Measurements from ENCODE around the gene SAMD4A. TPM values are rescaled to one million over a fixed set of nuclear protein-coding genes. Genes with fewer than 3 reads are reported as not detected.

Gene SAMD4A
- total RNA-seq, 4 donors from 2014 or later, result 17.0 to 39.6 (median 21.3) TPM

DNA sequence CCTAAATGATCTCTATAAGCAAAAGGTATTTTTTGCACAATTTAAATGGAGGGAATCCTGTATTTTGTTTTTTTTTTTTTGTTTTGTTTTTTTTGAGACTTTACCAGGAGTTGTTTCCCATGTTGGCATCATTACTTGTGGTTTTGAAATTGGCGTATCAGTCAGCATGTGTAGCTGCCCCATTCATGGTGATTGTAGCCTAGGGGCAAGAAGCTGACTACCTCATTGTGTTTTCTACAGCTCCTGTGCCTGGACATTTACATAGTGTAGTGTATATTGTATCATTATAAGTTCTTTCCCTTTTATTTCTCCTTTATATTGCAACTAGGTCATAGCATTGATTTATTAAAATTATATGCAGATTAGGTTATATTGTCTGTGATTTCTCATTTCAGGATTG lies 24.5 kb downstream of the SAMD4A start:
- no peak overlapping the region for H3K4me3 ChIP-seq

DNA sequence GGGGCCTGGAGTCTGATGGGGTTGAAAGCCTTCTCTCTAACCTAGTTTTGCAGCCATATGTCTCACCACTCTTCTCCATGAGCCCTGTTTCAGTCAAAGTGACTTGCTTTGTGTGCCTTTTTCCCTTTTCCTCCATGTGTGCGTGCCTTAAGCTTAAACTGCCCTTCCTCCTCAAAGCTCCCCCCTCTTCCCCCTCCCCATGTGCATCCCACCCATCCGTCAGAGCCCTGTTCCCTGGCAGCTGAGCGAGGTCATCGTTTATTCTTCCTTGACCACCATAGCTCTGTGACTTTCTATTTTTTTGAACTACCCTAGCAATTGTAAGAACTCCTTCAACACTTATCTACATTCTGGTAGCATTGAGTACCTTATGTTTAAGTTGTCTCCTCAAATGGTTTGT lies 24.9 kb downstream of the SAMD4A start:
- Histone ChIP-seq H3K9me3 (no peaks in the 10 kb centered on the region), H3K4me3 (no peak overlapping the region), H3K36me3 (no peaks in the 10 kb centered on the region), H3K27me3 (no peaks in the 10 kb centered on the region), H3K27ac (no peak overlapping the region), H3K4me1 (no peaks in the 10 kb centered on the region)
- TF ChIP-seq POLR2A (IDR thresholded peaks at IDR 0.05), result no peak
- TF ChIP-seq, protein P1, sequence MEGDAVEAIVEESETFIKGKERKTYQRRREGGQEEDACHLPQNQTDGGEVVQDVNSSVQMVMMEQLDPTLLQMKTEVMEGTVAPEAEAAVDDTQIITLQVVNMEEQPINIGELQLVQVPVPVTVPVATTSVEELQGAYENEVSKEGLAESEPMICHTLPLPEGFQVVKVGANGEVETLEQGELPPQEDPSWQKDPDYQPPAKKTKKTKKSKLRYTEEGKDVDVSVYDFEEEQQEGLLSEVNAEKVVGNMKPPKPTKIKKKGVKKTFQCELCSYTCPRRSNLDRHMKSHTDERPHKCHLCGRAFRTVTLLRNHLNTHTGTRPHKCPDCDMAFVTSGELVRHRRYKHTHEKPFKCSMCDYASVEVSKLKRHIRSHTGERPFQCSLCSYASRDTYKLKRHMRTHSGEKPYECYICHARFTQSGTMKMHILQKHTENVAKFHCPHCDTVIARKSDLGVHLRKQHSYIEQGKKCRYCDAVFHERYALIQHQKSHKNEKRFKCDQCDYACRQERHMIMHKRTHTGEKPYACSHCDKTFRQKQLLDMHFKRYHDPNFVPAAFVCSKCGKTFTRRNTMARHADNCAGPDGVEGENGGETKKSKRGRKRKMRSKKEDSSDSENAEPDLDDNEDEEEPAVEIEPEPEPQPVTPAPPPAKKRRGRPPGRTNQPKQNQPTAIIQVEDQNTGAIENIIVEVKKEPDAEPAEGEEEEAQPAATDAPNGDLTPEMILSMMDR (IDR thresholded peaks at IDR 0.05), result no peak
- DNase-seq, result no peak

More for the DNA sequence above, 24.5 kb downstream of the SAMD4A start:
- H3K27me3 ChIP-seq, result no peaks in the 10 kb centered on the region
- H3K36me3 ChIP-seq, result no peaks in the 10 kb centered on the region
- H3K27ac ChIP-seq, result no peak overlapping the region
- TF ChIP-seq, protein P1 (IDR thresholded peaks at IDR 0.05), result no peak
- no peak for TF ChIP-seq POLR2A (IDR thresholded peaks at IDR 0.05)
- no peaks in the 10 kb centered on the region for H3K9me3 ChIP-seq
- no peaks in the 10 kb centered on the region for H3K4me1 ChIP-seq
- no peak for DNase-seq

DNA sequence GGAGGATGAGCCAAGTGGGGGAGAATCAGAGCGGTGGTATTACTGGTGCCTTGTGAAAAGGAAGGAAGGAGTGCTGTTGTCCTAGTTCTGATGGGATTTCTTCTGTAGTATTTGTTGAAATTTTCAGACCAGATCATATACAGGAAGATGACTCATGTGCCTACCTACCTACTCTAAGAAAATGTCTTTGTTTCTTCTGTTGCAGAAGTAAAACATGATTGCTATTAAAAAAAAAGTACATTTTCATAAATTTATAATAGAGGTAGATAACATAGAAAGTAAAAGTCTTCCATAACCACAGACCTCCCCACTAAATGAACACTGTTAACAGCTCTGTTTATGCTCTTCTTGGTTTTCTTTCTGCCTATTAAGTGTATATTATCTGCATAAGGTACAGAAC lies 26.9 kb downstream of the SAMD4A start:
- Histone ChIP-seq H3K27me3 (no peaks in the 10 kb centered on the region), H3K4me3 (no peak overlapping the region), H3K36me3 (no peaks in the 10 kb centered on the region), H3K27ac (no peak overlapping the region), H3K4me1 (no peaks in the 10 kb centered on the region), H3K9me3 (no peaks in the 10 kb centered on the region)
- no peak for DNase-seq
- TF ChIP-seq, protein P1 (IDR thresholded peaks at IDR 0.05), result no peak
- TF ChIP-seq POLR2A (IDR thresholded peaks at IDR 0.05), result no peak

GRCh38 chr14:54594537-54594936 lies 27.6 kb downstream of the SAMD4A start:
- Histone ChIP-seq H3K36me3 (no peaks in the 10 kb centered on the region), H3K4me1 (no peaks in the 10 kb centered on the region), H3K9me3 (no peaks in the 10 kb centered on the region), H3K27ac (no peak overlapping the region), H3K4me3 (no peak overlapping the region), H3K27me3 (no peaks in the 10 kb centered on the region)
- no peak for DNase-seq
- TF ChIP-seq, protein P1 (IDR thresholded peaks at IDR 0.05), result no peak
- TF ChIP-seq POLR2A (IDR thresholded peaks at IDR 0.05), result no peak

DNA sequence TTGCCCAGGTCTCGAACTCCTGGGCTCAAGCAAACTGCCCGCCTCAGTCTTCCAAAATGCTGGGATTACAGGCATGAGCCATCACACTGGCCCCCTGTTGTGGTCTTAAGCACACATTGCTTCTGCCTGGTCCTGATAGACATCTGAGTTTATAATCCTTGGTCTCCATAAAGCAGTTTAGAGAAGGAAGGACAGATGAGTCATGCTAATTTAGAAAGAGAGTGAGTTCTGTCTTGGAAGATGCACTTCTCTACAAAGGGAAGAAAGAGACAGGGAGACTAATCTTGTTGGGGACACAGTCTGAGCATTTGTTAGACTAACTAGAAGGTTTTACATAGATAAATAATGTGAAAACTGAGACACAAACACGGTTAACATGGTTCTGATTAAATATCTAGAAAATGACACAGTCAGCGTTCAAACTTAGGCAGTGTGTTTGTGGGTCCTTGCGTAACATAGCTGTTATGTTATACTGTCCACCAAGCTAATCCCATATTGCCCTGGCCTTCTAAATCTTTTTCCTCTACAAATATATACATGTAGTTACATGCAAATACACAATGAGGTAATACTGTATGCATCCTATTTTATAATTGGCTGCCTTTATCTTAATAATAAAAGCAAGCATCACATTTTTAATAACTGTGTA lies 31.0 kb downstream of the SAMD4A start:
- Histone ChIP-seq H3K9me3 (no peaks in the 10 kb centered on the region), H3K4me1 (no peaks in the 10 kb centered on the region), H3K36me3 (no peaks in the 10 kb centered on the region), H3K27me3 (no peaks in the 10 kb centered on the region), H3K4me3 (no peak overlapping the region), H3K27ac (no peak overlapping the region)
- DNase-seq, result no peak
- TF ChIP-seq POLR2A (IDR thresholded peaks at IDR 0.05), result no peak
- TF ChIP-seq, protein P1 (IDR thresholded peaks at IDR 0.05), result no peak
